AG04450 (cell line): Measurements from ENCODE around the gene MSMP. TPM values are rescaled to one million over a fixed set of nuclear protein-coding genes. Genes with fewer than 3 reads are reported as not detected.
A peak's percentile ranks its signal among the peaks of the same experiment; 100 is the strongest.

Experiments
- CTCF ChIA-PET: fragments of 300-600, 350-600 bp; formaldehyde crosslinking; extraction: SDS; loops from one replicate; lab custom pipeline; 2022; ENCODE audit warnings: antibody characterized with exemption, inconsistent platforms; lab: Charles Lee
- POLR2A ChIA-PET: fragments of 350-600 bp; formaldehyde crosslinking; extraction: SDS; loops from one replicate; lab custom pipeline; 2021; ENCODE audit warnings: antibody characterized with exemption, inconsistent platforms; lab: Yijun Ruan, JAX
- DNase-seq: peaks from one replicate; pipeline ENCODE4 v3.0.0-alpha.2; 2011; ENCODE audit warnings: low read depth, low spot score
- H3K27ac ChIP-seq: one replicate; pipeline ENCODE4 v1.5.1; 2012; ENCODE audit warnings: low read depth, low read length, control low read depth
- H3K27me3 ChIP-seq: one replicate; pipeline ENCODE4 v1.6.0; 2012; ENCODE audit warnings: low read length; ENCODE audit not compliant: control insufficient read depth, insufficient read depth
- H3K4me3 ChIP-seq: 2 replicates; pipeline ENCODE4 v1.5.1; 2011; ENCODE audit warnings: mild to moderate bottlenecking, low read depth, low read length, control low read depth
- H3K9me3 ChIP-seq: 2 replicates; pipeline ENCODE4 v1.5.1; 2012; ENCODE audit warnings: low read length; ENCODE audit not compliant: control insufficient read depth, insufficient read depth
- polyA plus RNA-seq: library from polyadenylated mRNA; depleted of rRNA; stranded (reverse); fragments of >200 nt; gene quantifications from 2 replicates; pipeline ENCODE4 v1.2.3, GENCODE V29; 2011
- TF ChIP-seq, protein P1 (sequence below): IDR thresholded peaks from 2 replicates; pipeline ENCODE4 v1.5.1; 2011; ENCODE audit warnings: low read depth, low read length, control low read depth, inconsistent platforms

Gene MSMP
- polyA plus RNA-seq, 1 experiment = not detected

DNA sequence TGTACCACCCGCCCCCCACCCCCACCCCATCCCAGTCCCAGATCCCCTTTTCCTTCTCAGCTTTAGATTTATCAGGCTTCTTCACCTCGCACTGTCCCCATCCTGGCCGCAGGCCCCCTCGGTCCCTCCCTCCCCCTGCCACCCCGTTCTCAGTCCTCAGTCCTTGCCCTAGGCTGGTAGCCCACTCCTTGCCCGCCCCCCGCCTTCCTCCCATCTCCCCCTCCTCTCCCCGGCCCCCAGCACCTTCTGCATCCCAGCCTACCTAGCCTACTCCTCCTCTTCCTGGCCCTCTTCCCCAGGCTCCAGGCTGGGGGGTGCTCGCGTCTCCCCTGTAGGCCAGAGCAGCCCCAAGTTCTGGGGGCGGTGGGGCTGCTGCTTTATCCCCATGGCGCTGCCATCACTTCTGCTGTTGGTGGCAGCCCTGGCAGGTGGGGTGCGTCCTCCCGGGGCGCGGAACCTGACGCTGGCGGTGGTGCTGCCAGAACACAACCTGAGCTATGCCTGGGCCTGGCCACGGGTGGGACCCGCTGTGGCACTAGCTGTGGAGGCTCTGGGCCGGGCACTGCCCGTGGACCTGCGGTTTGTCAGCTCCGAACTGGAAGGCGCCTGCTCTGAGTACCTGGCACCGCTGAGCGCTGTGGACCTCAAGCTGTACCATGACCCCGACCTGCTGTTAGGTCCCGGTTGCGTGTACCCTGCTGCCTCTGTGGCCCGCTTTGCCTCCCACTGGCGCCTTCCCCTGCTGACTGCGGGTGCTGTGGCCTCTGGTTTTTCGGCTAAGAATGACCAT lies 38.1 kb upstream of the MSMP start:
- Histone ChIP-seq H3K27ac (no peak overlapping the region), H3K4me3 (peak overlapping the region; percentile 65), H3K27me3 (no peaks in the 10 kb centered on the region), H3K9me3 (no peaks in the 10 kb centered on the region; the same call in 1 of the 2 replicates)
- no peak for DNase-seq
- POLR2A ChIA-PET = interaction anchor here (0.6 kb wide), 1 partner anchor 252 kb away, joined by 5 read pairs; no protein-coding TSS in a partner anchor
- CTCF ChIA-PET = interaction anchor here (0.6 to 2.2 kb wide), 5 partner anchors 26 to 154 kb away, joined by 3 to 9 read pairs (median 5); no protein-coding TSS in a partner anchor
- TF ChIP-seq, protein P1, sequence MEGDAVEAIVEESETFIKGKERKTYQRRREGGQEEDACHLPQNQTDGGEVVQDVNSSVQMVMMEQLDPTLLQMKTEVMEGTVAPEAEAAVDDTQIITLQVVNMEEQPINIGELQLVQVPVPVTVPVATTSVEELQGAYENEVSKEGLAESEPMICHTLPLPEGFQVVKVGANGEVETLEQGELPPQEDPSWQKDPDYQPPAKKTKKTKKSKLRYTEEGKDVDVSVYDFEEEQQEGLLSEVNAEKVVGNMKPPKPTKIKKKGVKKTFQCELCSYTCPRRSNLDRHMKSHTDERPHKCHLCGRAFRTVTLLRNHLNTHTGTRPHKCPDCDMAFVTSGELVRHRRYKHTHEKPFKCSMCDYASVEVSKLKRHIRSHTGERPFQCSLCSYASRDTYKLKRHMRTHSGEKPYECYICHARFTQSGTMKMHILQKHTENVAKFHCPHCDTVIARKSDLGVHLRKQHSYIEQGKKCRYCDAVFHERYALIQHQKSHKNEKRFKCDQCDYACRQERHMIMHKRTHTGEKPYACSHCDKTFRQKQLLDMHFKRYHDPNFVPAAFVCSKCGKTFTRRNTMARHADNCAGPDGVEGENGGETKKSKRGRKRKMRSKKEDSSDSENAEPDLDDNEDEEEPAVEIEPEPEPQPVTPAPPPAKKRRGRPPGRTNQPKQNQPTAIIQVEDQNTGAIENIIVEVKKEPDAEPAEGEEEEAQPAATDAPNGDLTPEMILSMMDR = no peak

DNA sequence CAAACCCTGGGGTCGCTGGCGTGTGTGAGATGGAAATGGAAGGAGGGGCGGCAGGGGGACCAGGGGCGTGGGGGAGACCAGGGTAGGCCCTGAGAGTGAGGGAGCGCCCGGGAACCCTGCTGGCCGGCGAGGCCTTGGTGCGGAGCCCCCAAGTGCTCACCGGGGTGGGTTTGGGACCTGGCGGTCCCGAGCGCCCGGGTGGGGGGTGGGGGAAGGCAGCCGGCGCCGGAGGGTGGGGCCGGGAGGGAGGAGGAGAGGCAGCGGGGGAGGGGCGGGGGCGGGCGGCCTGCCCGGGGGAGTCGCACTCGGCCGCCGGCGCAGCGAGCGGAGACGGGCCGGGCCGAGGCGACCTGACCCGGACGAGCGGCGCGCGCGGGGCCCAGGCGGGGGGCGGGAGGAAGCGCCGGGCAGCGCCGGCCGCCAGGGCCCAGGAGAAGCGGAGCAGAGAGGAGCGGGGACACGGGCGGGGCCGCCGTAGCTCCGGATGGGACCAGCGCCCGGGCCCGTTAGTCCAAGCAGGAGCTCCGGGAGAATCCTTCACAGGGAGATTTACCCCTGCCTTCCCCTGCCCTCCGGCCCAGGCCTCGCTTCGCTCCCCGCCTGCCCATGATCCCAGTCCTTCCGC lies 37.3 kb upstream of the MSMP start, which contains the start of gene NPR2:
Gene NPR2, plus strand, starts transcription at position 295 of the 625 bp plus-strand sequence. CDS start 818 bp downstream, outside the sequence.
- DNase-seq = no peak
- Histone ChIP-seq H3K27me3 (no peaks in the 10 kb centered on the region), H3K9me3 (no peaks in the 10 kb centered on the region; the same call in 1 of the 2 replicates), H3K4me3 (peak within 1 kb of the TSS; percentile 65), H3K27ac (peak within 1 kb of the TSS; percentile 31)
- CTCF ChIA-PET = interaction anchor here (0.6 to 2.2 kb wide), 4 partner anchors 26 to 154 kb away, joined by 5 to 9 read pairs (median 6); no protein-coding TSS in a partner anchor
- POLR2A ChIA-PET = interaction anchor here (0.6 kb wide), 1 partner anchor 253 kb away, joined by 5 read pairs; no protein-coding TSS in a partner anchor
- TF ChIP-seq, protein P1 = no peak

DNA sequence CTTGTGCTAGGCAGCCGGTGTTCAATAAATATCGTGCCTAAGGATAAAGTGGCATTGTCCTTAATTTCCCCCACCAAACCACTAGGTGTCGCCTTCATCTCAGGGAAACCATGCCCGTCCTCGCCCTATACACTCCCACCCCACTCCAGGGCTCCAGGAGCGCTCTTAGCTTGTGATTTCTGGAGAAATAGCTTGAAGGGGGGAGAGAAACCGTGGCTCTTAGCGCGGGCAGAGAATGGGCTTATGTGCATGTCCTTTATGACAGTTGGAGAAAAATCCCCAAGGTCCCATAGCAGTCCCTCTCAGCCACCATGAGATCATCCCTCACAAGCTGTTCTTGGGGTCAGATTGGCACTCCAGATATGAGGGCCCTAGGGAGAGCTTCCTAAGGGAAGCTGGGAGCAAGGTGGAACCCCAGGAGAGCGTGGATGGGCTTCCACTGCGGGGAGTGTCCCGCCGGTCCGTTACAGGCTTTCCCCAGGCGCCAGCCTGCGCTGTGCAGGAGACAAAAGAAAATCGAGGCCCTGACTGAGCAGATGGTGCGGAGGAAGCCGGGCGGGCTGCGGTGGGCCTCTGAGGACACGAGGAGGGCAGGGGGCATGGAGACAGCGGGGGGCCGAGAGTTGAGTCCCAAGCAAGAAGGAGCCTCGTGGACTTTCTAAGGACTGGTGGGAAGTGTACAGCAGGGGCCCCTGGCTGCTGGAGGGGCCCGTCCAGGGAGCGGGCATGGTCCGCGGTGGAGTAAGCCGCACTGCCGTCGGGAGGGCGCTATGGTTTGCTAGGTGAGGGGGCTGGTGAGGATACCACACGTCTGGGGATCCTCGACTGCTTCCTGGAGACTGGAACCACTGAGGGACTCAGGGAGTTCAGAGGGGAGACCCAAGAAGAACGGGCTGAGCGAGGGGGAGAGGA lies 36.6 kb upstream of the MSMP start:
- Histone ChIP-seq H3K27ac (peak overlapping the region; percentile 31), H3K4me3 (no peak overlapping the region), H3K27me3 (peaks cover 3% of the 10 kb centered on the region), H3K9me3 (no peaks in the 10 kb centered on the region; the same call in 1 of the 2 replicates)
- POLR2A ChIA-PET = interaction anchor here (0.6 to 1.4 kb wide), 6 partner anchors 21 to 155 kb away, joined by 3 to 4 read pairs (median 3); partner anchors contain the start of genes CREB3, HINT2, SPAG8 and TLN1
- TF ChIP-seq, protein P1 = peak; percentile 91
- DNase-seq = peak; percentile 65
- CTCF ChIA-PET = interaction anchor here (0.5 to 4.2 kb wide), 61 partner anchors 8 to 381 kb away, joined by 3 to 108 read pairs (median 4); partner anchors contain the start of genes CREB3, HINT2, HRCT1 and SPAG8

DNA sequence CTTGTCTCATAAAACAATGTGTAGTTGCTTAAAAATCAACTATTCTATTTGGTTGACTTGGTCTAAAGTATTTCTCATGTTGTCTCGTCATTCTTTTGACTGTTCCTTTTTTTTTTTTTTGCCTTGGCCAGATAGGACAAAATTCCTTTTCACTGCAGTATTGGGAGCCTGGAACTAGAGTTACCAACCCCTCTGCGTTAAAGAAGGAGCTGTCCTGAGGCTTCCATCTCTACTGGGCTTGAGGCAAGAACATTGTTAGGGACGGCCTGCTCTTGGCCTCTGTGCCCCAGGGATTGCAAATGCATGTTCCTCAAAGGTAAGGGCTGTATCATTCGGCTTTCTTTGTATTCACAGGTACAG lies 35.9 kb upstream of the MSMP start:
- ChIA-PET POLR2A (interaction anchor here (0.6 to 1.4 kb wide), 6 partner anchors 22 to 156 kb away, joined by 3 to 4 read pairs (median 3); partner anchors contain the start of genes CREB3, HINT2, SPAG8 and TLN1), CTCF (interaction anchor here (0.6 to 4.2 kb wide), 46 partner anchors 9 to 382 kb away, joined by 3 to 108 read pairs (median 5); partner anchors contain the start of genes CREB3, HINT2, HRCT1 and SPAG8)
- TF ChIP-seq, protein P1 = no peak

More for the DNA sequence above, 35.9 kb upstream of the MSMP start:
- DNase-seq = no peak
- Histone ChIP-seq H3K27me3 (peaks cover 4% of the 10 kb centered on the region), H3K4me3 (no peak overlapping the region), H3K27ac (no peak overlapping the region), H3K9me3 (no peaks in the 10 kb centered on the region; the same call in 1 of the 2 replicates)
